HG03575 (cell line): ENCODE results near the gene NETO2.
"Not testable (repeated sequence)": the region's sequence is repeated elsewhere in the genome, so short reads cannot be mapped to it uniquely, and the experiment has no call there.

Experiments
- ATAC-seq: cut with Tn5 transposase; IDR thresholded peaks from one replicate; pipeline ENCODE4 v1.9.1; 2021; ENCODE audit not compliant: unreplicated experiment, insufficient number of reproducible peaks, low FRiP score; ENCODE audit errors: extremely low read depth

NETO2 gene

DNA sequence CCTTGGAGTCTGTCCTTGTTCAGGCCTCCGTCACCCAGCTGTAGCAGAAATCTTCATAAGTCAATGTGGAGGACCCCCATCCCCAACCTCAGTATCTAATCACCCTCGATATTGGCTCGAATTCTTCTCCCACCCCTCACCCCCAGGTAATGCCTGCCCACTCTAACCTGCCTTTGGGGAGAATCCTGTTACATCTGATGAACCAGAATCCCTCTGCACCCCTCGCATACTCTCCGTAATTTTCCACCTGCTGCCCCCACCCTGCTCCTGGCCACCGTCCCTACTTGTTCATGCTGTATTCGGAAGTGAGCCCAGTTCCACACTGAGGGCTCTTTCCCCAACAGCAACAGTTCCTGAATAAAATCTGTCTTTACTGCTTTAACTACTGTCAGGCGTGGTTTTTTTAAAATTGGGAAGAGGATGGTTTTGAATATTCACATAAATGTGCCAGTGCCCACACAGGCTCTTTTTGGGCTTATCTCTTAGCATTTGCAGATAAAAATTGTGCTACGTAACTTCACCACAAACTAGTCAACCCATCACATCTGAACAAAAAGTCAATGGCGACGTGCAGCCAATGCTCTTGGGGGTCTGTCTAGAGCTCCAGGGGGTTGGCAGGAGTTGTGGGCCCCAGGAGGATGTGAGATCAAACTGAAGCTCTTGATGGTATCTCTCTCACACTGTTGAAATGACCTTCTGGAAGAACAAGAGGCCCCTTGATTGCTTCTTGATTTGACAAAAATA lies 73.7 kb downstream of the NETO2 start:
- ATAC-seq: no peak

GRCh38 chr16:47069313-47069712 lies 74.4 kb downstream of the NETO2 start:
- no peak for ATAC-seq

GRCh38 chr16:47067203-47067602 lies 76.5 kb downstream of the NETO2 start:
- ATAC-seq: no peak

DNA sequence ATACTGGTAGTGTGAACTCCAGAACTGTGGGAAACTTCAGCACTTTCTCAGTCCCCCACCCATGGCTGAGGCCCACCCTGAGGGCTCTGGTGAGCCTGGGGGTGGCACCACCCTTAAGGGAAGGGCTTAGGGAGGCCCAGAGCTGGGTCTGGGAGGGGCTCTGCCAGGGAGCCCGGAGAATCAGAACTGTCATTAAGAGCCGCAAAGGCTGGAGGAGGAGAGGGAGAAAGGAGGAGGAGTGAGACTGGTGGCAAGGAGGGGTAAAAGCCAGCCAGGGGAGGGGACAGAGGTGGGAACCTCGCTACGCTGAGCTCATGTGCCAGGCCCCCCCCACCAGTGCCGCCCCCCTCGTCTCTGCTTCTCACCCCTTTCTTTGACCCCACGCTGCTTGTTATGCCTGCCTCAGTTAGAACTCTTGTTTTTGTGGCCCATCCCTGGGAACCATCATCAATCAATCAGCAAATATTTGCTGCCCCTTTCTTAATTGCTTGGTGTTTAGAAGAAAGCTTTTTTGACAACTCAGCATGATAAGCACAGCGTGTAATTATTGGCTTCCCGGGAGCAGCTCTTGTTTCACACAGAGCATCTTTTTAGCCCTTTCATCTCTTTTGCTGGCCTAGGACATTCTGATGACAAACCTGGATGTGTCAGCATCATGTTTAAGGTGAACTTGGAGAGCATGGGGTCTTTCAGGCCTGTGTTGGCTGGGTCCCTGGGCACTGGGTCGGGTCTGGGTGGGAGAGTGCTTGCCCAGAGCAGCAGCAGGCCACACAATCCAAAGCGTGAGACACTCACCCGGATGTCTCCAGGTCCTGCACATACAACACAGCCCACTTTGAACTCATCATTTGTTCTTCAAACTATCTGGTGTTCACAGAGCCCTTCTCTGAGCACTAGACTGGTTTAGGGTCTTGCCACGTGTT lies 77.7 kb downstream of the NETO2 start:
- ATAC-seq: no peak

GRCh38 chr16:47064775-47065174 lies 79.0 kb downstream of the NETO2 start:
- no peak for ATAC-seq

- ATAC-seq: no peak
Measured at GRCh38 chr16:47063011-47063724, 80.6 kb downstream of the NETO2 start.

DNA sequence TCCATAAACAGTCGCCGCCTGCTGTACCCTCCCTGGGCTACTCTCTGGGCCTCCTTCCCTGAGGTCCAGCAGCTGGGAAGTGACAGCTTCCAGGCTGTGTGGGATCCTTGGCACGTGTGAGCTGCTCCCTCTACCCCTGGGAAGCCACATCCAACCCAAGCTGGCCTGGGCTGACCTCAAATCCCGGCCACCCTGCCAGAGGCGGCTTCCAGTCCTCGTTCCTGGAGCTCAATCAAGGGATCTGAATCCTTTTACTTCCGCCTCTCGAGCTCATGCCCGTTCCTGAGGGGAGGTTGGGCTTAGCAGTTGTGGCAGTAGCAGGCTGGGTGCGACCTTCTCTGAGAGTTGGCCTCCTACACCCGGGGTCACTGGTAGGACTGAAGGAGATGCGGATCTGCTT lies 82.5 kb downstream of the NETO2 start:
- ATAC-seq: no peak

DNA sequence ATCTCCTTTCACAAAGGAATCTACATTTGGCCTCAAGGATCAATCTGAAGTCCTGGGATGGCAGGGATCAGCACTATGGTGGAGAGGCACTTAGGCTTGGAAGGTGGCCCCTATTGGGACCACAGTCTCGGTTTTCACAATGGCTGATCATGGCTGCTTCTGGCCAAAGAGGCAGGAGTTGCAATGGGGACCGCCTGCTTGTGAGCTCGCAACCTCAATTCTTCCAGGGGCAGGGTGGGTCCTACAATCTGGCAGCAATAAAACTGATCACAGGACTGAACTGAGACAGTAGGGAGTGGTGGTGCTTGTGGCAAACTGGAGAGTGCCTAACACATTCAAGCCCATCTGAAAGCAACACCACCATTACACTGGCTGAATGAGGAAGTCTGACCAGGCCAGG lies 83.1 kb downstream of the NETO2 start:
- ATAC-seq: no peak

DNA sequence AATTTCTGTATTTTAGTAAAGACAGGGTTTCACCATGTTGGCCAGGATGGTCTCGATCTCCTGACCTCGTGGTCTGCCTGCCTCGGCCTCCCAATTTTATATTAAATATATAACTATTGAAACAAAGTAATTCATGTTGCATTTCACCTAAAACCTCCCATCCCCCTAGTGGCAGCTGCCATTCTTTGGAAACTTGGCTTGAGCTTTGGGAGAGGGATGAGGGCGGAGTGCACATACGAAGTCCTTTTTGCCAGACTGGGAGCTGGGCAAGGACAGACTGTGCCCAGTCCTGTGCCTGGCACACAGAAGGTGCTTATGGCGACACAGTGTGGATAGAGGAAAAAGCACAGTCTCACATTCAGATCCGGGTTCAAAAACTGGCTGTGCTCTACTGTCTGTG lies 83.8 kb downstream of the NETO2 start:
- no peak for ATAC-seq

GRCh38 chr16:47059130-47059529 lies 84.6 kb downstream of the NETO2 start:
- not testable (repeated sequence) for ATAC-seq

DNA sequence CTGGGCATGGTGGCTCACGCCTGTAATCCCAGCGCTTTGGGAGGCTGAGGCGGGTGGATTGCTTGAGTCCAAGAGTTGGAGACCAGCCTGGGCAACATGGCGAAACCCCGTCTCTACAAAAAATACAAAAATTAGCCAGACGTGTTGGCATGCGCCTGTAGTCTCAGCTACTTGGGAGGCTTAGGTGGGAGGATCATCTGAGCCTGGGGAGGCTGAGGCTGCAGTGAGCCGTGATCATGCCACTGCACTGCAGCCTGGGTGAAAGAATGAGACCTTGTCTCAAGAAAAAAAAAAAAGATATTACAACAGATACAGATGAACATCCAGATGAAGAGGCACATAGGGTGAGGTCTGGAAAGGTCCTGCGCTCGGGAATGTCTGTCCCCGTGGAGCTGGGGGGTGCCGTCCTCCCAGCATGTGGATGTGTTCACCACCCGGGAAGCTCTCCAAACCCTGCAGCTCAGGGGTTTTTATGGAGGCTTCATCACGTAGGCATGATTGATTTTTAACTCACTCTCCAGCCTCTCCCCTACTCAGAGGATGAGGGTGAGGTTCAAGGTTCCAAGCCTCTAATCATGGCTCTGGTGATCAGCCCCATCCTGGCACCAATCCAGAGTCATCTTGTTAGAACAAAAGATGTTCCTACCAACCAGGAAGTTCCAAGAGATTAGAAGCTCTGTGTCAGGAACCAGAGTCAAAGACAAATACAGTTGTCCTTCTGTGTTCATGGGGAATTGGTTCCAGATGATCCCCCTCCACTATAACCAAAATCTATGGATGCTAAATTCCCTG lies 85.3 kb downstream of the NETO2 start:
- ATAC-seq: no peak

DNA sequence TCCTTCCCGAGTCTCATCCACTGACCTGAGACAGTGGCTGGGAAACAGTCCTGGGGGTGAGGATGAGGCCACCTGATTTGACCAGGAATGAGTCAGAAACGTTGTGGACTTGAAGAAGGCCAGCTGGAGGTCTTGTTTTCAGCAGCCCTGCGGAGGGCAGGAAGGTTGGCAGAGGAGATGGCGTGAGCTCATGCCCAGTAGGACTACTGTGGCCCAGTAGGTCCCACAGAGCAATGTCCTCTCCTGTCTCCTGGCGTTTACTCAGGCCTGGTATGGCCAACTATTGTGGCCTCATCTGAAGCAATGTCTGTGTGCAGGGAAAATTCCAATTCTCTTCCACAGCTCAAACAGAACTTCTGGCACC lies 86.1 kb downstream of the NETO2 start:
- no peak for ATAC-seq

DNA sequence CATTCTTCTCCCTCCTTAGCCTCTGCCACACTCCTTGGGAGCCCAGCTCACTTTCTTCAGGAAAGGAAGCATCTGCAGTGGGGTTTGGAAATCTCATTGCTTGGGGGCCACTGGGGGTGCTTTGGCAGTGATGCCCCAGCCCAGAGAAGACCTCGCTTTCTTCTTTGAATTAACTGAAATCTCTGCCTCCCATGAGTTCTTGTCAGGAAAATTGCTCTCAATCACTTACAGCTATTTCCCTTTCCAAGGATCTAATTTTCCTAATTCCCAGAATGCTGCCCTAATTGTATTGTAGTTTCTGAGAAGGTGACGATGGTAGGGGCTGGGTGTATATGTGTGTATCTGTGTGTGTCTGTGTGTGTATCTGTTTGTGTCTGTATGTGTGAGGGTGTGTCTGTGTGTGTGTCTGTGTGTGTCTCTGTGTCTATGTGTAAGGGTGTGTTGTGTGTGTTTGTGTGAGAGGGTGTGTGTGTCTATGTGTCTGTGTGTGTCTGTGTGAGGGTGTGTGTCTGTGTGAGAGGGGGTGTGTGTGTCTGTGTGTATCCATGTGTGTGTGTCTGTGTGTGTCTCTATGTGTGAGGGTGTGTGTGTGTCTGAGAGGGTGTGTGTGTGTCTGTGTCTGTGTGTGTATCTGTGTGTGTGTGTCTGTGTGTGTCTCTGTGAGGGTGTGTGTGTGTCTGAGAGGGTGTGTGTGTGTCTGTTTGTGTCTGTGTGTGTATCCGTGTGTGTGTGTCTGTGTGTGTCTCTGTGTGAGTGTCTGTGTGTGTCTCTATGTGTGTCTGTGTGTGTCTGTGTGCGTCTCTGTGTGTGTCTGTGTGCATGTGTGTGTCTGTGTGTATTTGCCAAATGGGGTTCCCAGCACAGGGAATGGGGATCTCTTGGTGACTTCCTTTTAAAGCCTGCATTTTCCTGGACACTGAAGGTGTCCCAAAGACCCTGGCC lies 86.8 kb downstream of the NETO2 start:
- ATAC-seq: no peak

DNA sequence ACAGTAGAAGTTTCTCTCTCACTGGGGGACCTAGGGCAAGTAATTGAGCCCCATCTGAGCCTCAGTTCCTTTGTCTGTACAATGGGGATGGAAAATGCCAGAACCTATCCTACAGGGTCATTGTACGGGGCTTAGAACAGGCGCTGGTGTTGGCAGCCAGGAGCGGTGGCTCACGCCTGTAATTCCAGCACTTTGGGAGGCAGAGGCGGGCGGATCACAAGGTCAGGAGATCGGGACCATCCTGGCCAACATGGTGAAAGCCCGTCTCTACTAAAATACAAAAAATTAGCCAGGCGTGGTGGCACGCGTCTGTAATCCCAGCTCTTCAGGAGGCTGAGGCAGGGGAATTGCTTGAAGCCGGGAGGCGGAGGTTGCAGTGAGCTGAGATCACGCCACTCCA lies 87.7 kb downstream of the NETO2 start:
- ATAC-seq: not testable (repeated sequence)

DNA sequence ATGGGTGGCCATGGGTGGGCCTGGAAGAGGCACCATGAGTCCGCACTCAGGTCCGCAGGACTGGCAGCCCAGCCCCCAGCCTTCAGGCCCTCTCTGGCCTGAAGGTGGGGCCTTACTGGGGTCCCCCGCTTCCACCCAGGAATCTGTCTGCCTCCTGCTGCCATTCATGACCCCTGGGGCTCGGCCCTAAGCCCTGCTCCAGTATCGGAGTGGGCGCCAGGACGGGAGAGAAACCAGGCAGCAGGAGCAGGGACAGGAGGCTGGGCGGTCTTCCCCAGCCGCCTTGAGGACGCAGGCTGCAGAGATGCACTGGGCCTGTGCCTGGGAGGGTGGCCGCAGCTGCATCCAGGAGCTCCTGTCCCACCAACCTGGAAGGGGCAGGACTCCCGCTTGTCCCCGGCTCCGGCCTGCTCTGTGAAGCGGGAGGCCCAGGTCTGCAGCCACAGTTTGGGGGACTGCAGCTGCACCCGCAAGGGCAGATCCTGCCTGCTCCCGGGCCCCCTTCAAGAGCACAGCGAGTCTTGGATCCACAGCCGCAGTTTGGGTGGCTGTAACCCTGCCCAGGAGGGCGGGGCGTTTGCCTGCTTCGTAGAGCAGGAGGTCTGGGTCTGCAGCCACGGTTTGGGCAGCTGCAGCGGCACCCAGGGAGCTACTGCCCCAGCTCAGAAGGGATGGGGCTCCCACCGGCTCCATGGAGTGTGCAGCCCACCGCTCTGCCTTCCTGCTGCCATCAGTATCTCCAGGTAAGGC lies 88.4 kb downstream of the NETO2 start:
- ATAC-seq: no peak

- ATAC-seq: no peak
Measured at GRCh38 chr16:47054306-47054705, 89.4 kb downstream of the NETO2 start.

- no peak for ATAC-seq
Measured at GRCh38 chr16:47053895-47054294, 89.8 kb downstream of the NETO2 start.
